Activated CD8-positive, alpha-beta memory T cell treated with anti-CD3 and anti-CD28 coated beads for 1 hour (primary cell): ENCODE data around the gene TDRD3.
"Not testable (repeated sequence)": the region's sequence is repeated elsewhere in the genome, so short reads cannot be mapped to it uniquely, and the experiment has no call there.

Source experiments
- DNase-seq, 2 donors: peaks; one replicate each; pipeline ENCODE4 v3.0.0-alpha.2; 2020; ENCODE audit warnings: low read depth in 1 of 2; ENCODE audit errors: extremely low read depth in 1 of 2

TDRD3 gene

DNA sequence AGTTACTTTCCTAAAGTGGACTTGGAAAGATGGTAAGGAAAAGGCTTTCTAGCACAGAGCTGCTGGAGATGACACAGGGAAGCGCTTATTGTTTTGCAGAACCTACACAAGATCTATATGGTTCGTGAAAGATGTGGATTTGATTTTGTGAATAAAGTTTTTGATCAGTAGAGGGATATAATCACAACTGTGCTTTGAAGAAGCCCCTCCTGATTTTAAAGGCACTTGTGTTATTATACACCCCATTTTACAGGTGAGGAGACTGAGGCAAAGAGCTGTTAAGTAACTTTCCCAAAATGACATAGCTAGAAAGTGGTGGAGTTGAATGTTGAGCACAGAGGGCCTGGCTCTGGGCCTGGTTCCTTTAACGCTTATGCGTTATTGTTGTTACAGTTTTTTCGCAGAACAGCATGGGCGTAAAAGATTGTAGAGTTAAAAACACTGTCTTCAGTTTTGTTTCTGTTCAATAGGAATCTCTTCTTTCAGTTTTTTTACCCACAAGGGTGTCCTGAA, 1.4 kb downstream of the TDRD3 start:
- no peak for DNase-seq

DNA sequence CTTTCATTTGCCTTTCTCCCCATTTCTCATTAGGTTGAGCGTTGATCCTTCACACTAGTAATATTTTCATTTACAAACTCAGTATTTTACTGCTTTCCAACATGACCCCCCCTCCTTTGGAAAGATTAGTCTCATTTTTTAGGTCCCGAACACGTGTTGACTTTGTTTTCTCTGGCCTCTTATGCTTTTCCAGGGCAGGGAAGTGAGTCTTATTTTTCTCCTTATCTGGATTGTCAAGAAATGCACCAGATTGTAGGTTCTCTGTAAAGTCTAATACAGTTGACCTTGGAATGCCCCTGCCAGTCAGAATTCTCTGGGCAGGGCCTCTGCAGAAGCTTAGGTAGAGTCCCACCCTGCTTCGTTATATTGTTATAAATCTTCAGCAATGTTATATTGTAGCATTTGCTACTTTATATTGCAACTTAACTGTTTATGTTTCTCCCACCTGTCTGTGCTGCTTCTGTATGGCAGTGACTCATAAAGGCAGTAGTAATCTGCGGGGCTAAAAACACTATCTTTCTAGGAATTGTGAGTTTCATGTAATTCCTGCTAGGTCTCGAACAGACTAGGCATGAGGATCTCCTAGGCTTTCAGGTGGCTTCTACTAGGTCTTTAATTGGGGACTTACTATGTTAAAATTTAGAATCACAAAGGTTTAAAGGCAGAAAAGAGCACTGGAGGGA, 2.0 kb downstream of the TDRD3 start:
- DNase-seq = no peak

DNA sequence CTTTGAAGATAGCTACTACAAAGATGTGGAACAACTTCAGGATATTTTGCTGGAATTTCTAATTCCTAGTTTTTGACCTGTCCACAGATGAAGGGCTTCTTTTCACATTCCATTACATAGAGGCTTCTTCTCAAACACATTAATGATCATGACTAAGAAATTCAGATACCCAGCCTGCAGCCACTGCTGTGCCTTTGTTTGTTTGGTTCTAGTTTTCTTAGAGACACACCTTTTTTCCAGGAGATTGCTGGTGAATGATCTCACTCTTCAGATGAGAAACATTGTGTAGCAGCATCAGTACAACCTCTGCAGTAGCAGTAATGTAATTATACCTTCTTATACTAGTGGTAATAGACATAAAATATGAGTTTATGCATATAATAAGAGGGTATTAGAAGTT, 5.0 kb downstream of the TDRD3 start:
- no peak for DNase-seq

DNA sequence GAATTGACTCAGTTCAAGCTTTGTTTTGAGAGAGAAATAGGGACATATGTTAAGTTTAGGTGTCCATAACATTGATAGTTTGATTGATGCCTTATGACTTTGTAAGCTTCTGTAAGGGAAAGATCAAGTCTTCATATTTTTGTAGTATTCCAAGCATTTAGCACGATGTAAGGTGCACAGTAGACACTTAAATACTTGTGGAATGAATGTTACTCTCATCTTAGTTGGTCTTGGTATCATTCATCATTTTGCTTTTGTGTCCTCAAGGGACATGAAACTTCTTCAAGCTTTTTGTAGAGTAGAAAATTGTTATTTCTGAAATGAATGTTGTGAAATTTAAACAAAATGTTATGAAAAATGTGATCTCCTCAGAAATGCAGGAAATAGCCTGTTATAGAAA, 10.1 kb downstream of the TDRD3 start:
- DNase-seq = no peak

DNA sequence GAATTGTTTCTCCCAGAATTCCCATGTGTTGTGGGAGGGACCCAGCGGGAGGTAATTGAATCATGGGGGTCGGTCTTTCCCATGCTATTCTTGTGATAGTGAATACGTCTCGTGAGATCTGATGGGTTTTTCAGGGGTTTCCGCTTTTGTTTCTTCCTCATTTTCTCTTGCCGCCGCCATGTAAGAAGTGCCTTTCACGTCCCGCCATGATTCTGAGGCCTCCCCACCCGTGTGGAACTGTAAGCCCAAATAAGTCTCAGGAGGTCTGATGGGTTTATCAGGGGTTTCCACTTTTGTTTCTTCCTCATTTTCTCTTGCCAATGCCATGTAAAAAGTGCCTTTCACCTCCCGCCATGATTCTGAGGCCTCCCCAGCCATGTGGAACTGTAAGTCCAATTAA, 10.8 kb downstream of the TDRD3 start:
- not testable (repeated sequence) for DNase-seq

DNA sequence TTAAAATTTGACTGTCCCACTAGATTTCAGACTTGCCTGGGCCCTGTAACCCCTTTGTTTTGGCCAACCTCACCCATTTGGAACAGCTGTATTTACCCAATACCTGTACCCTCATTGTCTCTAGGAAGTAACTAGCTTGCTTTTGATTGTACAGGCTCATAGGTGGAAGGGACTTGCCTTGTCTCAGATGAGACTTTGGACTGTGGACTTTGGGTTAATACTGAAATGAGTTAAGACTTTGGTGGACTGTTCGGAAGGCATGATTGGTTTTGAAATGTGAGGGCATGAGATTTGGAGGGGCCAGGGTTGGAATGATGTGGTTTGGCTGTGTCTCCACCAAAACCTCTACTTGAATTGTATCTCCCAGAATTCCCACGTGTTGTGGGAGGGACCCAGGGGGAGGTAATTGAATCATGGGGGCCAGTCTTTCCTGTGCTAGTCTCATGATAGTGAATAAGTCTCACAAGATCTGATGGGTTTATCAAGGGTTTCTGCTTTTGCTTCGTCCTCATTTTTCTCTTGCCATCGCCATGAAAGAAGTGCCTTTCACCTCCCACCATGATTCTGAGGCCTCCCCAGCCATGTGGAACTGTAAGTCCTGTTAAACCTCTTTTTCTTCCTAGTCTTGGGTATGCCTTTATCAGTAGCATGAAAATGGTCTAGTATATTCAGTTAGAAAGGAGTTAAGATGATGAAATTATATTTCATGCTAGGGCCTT, 12.7 kb downstream of the TDRD3 start:
- DNase-seq = not testable (repeated sequence)

DNA sequence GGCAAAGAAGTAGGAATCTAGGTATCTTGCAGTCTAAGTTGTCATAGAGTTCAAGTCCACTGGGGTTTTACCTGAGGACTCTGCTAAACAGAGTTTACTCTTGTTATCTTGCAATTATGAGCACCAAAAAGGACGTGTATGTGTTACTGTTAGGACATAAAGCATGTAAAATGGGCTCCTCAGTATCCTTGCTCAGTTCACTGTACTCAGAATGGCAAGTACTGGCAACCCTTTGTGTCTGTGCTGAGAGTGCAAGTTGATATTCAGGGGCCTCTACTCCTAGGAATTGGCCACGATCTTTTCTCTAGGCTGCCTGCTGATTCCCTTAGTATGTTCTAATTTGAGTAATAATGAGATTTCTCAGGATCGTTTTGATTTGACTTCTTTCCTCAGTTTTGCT, 13.3 kb downstream of the TDRD3 start:
- DNase-seq = no peak

DNA sequence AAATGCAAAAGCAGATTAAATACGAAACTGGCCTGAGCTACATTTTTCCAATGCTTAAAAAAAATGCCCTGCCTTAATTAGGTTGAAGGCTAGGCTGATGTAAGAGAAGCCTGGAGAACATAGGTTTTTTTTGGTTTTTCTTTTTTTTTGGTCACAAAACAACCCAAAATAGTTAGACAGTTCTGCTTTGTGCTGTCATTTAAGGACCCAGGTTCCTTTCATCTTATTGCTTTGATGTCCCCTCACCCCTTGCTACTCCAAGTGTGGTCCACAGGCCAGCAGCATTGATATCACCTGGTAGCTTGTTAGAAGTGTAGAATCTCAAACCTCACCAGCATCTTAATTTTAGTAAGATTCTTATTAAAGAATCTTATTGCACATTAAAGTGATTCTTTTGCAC, 14.4 kb downstream of the TDRD3 start:
- DNase-seq = no peak

DNA sequence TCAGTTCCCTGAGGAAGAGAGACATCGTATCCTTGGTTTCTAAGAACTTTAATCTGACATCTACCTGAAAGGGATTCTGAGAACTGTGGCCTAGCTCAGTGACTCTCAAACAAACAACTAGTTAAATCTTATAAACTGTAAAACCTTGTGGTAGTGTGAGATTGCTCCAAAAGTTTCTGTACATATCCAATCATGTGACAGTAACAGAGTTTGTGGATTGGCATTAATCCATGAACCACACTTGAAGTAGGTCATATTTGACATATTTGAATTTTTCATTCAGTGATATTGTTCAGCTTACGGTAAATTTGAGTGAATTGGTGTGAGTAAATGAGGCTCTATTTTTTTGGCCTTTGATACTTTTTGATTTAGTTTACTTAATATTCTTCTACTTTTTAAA, 15.0 kb downstream of the TDRD3 start:
- no peak for DNase-seq

DNA sequence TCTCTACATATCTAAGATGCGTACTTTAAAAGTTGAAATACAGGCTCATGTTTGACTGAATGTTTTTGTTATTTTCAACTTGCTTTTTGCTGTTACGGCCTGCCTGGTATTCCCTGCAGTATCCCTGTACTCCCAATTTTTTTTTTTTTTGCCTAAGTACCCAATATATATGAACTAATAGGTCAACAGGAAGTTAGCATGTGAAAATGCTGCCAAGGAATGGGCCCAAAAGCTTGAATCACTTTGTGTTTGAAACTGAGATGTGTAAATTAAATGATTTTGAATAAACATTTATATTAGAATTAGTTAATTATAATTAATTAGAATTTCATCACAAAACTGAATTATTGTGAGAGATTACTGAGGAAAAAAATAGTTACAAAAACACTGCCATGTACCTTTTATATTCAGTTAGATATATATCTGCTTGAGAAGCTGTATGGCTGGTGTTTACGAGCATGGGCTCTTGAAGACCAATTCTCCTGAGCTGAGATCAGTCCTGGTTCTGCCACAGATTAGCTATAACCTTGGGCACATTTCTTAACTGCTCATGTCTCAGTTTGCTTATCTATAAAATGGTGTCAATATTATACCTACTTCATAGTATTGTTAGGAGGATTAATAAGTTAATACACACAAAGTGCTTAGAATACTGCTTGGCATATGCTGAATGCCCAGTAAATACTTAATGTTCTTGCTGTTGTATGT, 16.0 kb downstream of the TDRD3 start:
- DNase-seq = no peak

DNA sequence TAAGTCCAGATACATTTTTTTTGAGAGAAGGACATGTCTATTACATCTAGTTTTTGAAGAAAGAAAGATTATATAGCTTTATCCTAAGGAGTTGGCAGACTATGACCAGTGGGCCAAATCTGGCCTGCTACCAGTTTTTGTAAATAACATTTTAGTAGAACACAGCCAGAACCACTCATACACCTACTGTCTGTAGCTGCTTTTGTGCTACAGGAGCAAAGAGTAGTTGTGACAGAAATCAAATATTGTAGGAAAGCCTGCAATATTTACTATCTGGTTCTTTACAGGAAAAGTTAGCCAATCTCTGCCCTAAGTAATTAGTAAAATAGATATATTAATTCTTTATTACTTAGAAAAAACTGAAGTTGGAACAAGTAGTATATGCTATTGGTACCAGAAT, 17.2 kb downstream of the TDRD3 start:
- no peak for DNase-seq

DNA sequence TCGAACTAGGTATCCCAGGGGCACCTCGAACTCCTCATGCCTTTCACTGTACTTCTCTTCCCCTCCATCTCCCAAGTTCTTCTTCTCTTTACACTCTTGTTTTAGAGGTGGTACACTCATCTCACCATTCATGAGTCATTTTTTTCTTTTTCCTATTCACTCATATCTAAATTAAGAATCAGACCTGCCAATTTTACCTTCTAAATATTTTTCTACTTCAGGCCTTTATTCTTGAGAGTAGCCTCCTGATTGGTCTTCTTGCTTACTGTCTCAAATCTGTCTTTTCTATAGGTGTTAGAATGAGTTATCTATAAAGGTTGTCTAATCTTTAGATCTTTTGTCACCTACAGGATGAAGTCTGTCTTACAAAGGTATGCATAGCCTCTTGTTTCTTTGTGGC, 20.7 kb downstream of the TDRD3 start:
- no peak for DNase-seq

DNA sequence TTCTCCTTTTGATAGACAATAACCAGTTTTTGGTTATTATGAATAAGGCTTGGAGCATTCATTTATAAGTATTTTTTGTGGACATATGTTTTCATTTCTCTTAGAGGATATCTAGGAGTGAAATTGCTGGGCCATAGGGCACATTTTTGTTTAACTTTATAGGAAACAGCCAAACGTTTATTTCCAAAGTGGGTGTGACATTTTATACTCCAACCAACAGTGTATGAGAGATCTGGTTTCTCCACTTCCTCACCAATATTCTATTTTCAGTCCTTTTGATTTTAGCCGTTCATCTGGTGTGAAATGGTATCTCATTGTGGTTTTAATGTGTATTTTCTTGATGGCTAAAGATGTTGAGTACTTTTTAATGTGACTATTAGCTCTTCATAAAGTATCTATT, 21.9 kb downstream of the TDRD3 start:
- DNase-seq = no peak

DNA sequence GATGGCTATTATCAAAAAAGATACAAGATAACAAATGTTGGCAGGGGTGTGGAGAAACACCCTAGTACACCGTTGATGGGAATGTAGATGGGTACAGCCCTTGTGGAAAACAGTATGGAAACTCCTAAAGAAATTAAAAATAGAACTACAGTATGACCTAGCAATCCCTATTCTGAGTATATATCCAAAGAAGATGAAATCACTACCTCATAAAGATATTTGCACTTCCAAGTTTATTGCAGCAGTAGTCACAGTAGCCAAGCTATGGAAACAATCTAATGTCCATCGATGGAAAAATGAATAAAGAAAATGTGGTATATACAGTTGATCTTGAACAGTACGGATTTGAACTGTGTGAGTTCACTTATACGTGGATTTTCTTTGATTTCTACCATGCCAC, 28.3 kb downstream of the TDRD3 start:
- DNase-seq = no peak

DNA sequence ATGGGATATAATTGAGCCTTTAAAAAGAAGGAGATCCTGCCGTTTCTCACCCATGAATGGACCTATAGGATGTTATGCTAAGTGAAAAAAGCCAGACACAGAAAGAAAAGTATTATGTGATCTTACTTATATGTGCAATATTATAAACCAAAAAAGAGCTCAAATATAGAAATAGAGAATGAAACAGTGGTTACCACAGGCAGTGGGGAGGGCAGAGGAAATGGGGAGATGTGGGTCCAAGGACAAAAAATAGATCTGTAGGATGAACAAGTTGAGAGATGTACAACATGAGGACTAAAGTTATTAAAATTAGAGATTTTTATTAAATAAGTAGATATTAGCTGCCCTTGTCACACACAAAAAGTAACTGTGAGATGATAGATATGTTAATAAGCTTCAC, 29.1 kb downstream of the TDRD3 start:
- no peak for DNase-seq

DNA sequence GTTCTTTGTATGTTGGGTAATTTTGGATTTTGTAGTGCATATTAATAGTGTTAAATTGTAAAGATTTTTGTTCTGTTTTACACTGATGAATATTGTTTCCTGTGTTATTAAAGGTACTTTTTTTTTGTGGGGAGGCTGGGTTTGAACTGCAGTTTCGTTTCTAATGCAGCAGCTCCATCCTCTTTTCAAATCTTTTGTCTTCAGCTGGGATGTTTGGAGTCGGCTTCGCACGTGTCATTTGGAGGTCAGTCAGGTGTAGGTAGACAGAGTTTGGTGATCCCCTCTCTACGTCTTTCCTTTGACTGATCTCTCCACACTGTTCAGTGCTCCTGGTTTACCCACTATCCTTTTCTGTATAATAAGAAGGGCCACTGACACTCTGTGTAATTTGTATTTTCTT, 30.3 kb downstream of the TDRD3 start:
- DNase-seq = no peak

DNA sequence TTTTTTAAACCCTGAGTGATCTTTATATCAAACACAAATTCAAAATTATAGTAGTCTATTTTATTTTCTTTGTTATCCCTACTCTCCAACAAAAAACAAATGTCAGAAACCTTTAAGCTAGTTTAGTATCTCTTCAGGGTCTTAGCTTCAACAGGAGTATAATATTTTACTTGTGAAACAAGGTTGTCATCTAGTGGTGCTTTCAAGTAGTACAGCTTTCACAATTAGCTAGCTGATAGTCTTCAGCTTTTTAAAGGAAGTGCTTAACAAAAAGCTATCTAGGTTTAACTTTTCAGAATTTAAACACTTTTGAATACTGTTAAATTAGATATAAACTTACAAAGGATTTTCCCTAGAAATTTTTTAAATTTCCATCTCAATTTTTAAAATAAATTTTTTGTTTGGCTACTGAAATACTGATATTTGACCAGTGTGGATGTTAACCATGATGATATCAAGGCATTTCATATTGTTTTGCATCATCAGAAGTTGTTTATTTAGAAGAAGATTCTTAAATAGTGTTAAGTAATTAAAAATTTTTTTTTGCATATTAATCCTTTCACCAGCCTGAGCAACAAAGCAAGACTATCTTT, 34.2 kb downstream of the TDRD3 start:
- DNase-seq = no peak

DNA sequence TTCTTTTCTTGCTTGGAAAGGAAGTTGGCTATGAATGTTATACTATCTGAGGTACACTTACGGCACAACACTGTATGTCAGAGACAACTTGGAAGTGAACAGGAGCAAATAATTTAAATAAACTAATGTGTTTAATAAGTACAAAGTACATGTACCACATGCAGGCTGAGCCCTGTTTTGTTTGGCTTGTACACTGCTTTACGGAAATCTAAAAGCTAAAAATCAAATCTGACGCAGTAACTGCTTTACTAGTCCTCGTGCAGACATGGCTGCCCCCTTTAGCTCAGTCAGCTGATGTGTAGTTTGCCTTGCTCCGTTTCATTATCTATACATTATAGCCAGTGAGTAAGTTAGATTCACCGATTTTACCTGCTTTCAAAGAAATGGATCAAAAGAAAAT, 36.5 kb downstream of the TDRD3 start:
- no peak for DNase-seq

DNA sequence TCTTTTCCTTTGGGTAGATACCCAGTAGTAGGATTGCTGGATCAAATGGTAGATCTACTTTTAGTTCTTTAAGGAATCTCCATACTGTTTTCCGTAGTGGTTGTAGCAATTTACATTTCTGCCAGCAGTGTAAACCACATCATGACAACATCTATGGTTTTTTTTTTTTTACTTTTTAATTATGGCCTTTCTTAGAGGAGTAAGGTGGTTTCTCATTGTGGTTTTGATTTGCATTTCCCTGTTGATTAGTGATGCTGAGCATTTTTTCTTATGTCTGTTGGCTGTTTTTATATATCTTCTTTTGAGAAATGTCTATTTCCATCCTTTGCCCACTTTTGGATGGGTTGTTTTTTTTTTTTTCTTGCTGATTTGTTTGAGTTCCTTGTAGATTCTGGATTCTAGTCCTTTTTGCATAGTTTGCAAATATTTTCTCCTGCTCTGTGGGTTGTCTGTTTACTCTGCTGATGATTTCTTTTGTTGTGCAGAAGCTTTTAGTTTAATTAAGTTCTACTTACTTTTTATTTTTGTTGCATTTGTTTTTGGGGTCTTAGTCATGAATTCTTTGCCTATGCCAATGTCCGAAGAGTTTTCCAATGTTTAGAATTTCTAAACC, 38.8 kb downstream of the TDRD3 start:
- no peak for DNase-seq

DNA sequence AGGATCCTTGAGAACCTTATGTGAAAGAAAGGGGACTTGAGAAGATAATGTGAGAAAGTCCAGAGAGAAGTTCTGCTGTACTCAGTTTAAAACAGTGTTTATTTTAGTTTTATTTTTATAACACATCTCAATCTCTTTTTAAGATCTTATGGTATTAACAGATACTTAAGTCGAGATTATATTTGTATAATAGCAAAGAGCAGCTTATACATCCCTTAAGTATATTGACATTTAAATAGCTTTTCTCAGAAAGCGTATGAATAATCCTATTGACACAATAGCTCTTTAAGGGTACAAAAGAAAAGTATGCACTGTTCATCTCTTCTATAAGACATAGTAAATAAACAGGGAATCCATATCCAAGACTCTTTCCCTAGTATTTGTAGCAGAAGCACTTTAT, 42.2 kb downstream of the TDRD3 start:
- no peak for DNase-seq

DNA sequence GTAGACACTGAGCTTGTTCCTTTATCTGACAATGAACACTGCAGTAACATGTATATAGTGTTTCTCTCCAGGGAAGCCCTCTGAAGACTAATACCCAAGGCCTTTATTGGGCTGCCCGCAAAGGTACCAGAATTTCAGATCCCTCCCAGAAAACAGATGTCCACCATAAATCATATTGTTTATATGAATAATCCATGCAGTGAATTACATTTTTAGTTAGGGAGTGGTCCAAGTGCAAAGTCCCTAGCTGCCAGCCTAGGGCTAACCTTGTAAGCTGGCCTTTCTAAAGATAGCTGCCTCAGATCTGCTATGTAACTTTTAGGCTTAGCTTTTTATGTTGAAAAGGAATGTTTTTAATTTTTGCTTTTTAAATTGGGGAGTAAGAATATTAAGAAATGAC, 44.7 kb downstream of the TDRD3 start:
- DNase-seq = no peak
